Activated T-cell treated with anti-CD3 and anti-CD28 coated beads, Interleukin-2, amount 50 U/mL, for 24 hours (primary cell): ENCODE results near the gene NHSL2.

Source experiments
- DNase-seq: peaks from one replicate; pipeline ENCODE4 v3.0.0-alpha.2; 2020
- H3K27ac Mint-ChIP-seq: 2 replicates; pipeline ENCODE4 v1.8.0; 2020; ENCODE audit warnings: mild to moderate bottlenecking, mixed read lengths
- H3K27me3 Mint-ChIP-seq: 2 replicates; pipeline ENCODE4 v1.8.0; 2020; ENCODE audit warnings: mixed read lengths
- H3K36me3 Mint-ChIP-seq: 2 replicates; pipeline ENCODE4 v1.8.0; 2020; ENCODE audit warnings: low read depth, mixed read lengths
- H3K4me1 Mint-ChIP-seq: 2 replicates; pipeline ENCODE4 v1.8.0; 2020; ENCODE audit warnings: low read depth, mixed read lengths
- H3K4me3 Mint-ChIP-seq: 2 replicates; pipeline ENCODE4 v1.8.0; 2020; ENCODE audit warnings: mild to moderate bottlenecking, moderate library complexity, mixed read lengths
- H3K9me3 Mint-ChIP-seq: 2 replicates; pipeline ENCODE4 v1.8.0; 2020; ENCODE audit warnings: mixed read lengths

The NHSL2 gene

DNA sequence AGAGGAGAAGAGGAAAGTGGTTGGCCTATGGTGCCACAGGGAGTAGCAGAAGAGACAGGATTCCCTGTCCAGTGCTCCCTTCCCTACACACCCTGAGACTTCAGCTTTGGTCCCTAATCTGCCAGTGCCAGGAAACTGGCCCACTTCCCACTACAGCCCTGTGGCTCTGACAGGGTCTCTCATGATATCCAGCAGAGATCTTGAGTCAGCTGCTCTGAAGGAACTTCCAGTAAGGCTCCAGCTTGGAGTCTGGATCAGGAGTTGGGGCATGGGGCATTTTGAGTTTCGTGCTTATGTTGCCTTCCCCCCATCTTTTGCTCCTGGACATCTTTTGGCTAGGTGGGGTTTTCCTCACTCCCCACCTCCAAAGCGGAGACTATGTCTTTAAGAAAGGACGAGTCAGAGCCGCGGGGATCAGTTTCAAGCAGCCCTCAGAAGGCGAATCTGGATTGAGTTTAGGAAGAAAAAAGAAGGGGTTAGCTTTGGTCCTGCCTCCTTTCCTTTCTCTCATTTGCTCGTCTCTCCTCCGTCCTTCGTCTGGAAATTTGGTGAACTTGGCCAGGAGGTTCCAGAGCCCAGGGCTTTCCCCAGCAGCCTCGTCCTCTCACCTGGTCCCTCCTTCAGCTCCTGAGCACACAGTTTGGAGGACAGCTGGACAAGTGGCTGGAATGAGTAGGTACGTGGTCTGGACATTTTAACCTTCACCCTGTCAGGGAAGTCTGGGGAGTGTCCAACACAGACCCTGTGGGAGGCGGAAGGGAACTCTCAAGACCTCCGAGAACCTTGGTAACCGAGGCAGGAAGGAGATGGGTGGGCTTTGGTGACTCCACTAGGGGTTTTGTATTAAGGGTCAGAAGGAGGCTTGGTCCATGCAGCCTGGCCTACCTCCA lies 116.6 kb downstream of the NHSL2 start:
- H3K27ac Mint-ChIP-seq: no peak overlapping the region
- H3K9me3 Mint-ChIP-seq: no peaks in the 10 kb centered on the region
- H3K4me3 Mint-ChIP-seq: no peak overlapping the region
- H3K4me1 Mint-ChIP-seq: peaks cover 6% of the 10 kb centered on the region
- DNase-seq: no peak
- no peaks in the 10 kb centered on the region for H3K36me3 Mint-ChIP-seq
- peaks cover 56% of the 10 kb centered on the region for H3K27me3 Mint-ChIP-seq

GRCh38 chrX:72027914-72028307 lies 117.3 kb downstream of the NHSL2 start:
- Mint-ChIP-seq H3K4me3 (no peak overlapping the region), H3K9me3 (no peaks in the 10 kb centered on the region), H3K4me1 (peaks cover 6% of the 10 kb centered on the region), H3K36me3 (no peaks in the 10 kb centered on the region), H3K27me3 (peaks cover 51% of the 10 kb centered on the region), H3K27ac (no peak overlapping the region)
- DNase-seq: no peak

DNA sequence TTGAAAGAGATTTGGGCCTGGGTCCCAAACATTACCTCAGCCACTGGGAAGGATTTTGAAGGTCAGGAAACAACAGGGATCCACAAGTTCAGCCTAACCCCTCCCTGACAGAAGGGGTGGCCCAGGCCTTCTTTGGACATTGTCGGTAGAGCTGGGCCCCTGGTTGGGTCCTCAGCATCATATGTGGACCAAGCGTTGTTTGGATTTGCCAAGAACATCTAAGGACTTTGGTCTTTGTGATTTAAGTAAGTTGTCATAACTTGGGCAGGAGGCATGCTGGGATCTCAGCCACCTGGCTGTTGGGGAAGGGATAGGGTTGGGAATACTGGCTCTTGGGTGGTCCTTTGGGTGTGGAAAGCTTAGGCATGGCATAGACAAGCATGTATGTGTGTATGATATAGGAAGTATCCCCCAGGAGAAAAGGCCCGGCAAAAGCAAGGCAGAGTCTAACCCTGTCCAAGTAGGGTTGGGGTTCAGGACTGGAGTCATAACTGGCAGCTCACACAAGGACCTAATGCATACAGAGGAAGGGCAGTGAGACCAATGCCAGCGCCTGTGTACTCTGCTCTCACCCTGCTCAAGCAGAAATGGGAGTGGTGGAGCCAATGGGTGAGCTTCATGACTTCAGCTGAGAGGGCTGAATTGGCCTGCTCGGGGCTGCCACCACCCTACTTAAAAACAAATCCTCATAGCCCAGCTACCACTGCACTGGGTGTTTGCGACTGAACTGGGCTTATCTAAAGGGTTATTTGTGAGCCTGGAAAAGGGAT lies 118.2 kb downstream of the NHSL2 start:
- peaks cover 6% of the 10 kb centered on the region for H3K4me1 Mint-ChIP-seq
- H3K27ac Mint-ChIP-seq: no peak overlapping the region

DNA sequence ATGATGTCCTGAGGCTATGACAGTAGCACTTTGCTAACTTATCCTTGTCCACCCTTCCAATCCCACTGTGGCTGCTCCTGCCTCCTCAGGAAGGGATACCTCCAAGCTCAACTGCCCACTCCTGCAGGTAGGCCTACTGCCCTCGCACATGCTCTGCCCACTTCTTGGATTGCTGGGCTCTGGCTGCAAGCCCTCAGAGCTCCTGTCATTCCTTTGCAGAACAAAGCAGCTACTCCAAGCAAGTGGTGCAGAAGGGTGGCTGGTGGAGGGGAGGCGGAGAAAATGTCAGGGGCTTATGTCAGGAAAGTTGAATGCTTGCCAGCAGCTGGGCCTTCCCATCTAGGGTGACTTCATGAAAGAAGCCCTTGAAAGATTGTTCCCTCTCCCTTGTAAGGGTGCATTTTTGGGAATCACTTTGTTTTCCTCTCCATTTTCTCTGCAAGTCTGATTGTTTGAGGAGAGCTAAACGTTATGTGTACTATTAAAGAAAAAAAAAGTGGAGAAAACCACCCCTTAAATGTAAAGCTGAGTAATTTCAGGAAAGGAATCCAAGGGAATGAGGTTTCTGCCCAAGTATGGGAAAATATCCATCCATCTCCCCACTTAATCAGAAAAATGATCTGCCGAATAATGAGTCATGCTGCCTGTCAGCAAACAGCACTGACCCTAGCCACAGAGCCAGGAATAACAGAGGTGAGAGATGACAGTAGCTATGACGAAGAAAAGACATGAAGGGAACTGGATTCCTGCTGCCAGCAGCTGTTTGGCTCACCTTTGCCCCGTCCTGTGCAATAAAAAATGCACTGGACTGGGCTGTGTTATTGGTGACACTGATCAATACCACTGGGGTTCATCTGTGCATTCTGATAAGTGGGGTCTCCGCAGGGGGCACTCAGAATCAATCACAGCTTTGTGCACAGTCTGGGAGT lies 119.1 kb downstream of the NHSL2 start:
- Mint-ChIP-seq H3K4me3 (no peak overlapping the region), H3K27me3 (peaks cover 39% of the 10 kb centered on the region), H3K9me3 (no peaks in the 10 kb centered on the region), H3K27ac (no peak overlapping the region), H3K4me1 (peaks cover 6% of the 10 kb centered on the region), H3K36me3 (no peaks in the 10 kb centered on the region)
- DNase-seq: no peak

More for the DNA sequence above, 118.2 kb downstream of the NHSL2 start:
- H3K4me3 Mint-ChIP-seq: no peak overlapping the region
- no peak for DNase-seq
- H3K27me3 Mint-ChIP-seq: peaks cover 44% of the 10 kb centered on the region
- H3K9me3 Mint-ChIP-seq: no peaks in the 10 kb centered on the region
- no peaks in the 10 kb centered on the region for H3K36me3 Mint-ChIP-seq

DNA sequence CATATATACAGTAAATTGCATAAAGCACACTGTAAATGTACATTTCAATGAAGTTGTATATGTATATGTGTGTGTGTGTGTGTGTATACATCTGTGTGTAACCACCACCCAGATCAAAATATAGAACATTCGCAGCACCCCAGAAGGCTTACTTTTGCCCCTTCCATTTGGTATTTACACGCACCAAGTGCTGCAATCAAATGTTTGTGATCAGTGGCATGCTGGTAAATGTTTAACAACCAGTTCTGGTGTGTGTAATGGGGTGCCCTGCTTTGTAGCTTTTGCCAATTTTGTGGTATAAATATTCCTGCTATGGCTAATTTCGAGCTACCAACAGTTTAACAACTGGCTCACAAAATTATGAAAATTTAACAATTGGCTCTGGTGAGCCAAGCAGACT lies 119.8 kb downstream of the NHSL2 start:
- Mint-ChIP-seq H3K27me3 (peaks cover 40% of the 10 kb centered on the region), H3K36me3 (no peaks in the 10 kb centered on the region), H3K9me3 (no peaks in the 10 kb centered on the region), H3K27ac (no peak overlapping the region), H3K4me1 (peaks cover 6% of the 10 kb centered on the region), H3K4me3 (no peak overlapping the region)
- no peak for DNase-seq

DNA sequence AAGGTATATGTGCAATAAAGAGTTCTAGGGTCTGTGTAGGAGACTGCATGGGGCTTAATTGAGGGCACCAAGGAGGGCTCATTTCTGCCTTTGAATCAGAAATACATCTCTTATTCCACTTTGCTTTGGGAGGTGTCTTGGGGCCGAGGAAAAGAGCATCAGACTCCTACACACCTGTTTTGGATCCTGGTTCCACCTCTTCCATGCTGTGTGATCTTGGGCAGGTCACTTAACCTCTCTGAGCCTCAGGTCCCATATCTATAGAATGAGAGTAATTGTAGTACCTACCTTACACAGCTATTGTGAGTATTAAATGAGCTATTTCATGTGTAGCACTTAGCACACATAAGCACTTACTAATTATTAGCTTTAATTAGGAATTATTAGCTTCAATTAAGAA lies 120.5 kb downstream of the NHSL2 start:
- Mint-ChIP-seq H3K4me1 (peaks cover 6% of the 10 kb centered on the region), H3K27me3 (peaks cover 39% of the 10 kb centered on the region), H3K4me3 (no peak overlapping the region), H3K27ac (no peak overlapping the region), H3K36me3 (no peaks in the 10 kb centered on the region), H3K9me3 (no peaks in the 10 kb centered on the region)
- DNase-seq: no peak

DNA sequence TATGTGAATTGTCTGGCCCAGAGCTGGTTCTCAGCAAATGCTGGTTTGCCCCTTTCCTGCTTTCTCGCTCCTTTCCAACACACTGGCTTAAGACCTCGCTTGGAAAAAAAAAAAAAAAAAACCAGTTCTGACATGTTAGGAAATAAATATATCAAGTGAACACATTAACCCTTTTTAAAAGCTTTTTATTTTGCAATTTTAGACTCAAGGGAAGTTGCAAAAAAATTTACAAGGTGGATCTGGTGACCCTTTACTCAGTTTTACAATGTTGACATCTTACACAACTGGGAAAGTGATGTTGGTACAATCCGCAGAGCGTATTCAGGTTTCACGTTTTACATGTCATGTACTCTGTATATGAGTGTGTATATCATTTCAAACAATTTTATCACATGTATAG lies 121.0 kb downstream of the NHSL2 start:
- no peak for DNase-seq
- Mint-ChIP-seq H3K36me3 (no peaks in the 10 kb centered on the region), H3K4me3 (no peak overlapping the region), H3K27ac (no peak overlapping the region), H3K4me1 (peaks cover 2% of the 10 kb centered on the region), H3K9me3 (no peaks in the 10 kb centered on the region), H3K27me3 (peaks cover 41% of the 10 kb centered on the region)

DNA sequence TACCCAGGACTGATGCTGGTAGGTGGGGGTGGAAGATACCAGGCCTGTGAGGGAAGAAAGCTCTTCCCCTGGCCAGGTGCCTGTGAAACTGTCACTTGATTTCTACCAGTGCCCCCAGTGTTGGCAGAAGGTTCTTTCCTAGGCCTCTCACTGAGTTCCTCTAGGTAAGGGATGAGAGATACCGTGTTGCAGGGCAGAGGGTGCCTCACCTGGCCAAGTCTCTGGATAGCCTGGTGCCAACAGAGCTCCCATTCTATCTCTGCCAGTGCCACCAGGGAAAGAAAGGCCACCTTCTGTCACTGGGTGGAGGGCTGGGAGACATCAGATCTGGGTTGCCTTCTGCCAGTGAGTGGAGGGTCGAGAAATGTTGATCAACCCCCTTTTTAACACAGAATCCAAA lies 127.0 kb downstream of the NHSL2 start:
- Mint-ChIP-seq H3K4me1 (no peaks in the 10 kb centered on the region), H3K4me3 (no peak overlapping the region)

DNA sequence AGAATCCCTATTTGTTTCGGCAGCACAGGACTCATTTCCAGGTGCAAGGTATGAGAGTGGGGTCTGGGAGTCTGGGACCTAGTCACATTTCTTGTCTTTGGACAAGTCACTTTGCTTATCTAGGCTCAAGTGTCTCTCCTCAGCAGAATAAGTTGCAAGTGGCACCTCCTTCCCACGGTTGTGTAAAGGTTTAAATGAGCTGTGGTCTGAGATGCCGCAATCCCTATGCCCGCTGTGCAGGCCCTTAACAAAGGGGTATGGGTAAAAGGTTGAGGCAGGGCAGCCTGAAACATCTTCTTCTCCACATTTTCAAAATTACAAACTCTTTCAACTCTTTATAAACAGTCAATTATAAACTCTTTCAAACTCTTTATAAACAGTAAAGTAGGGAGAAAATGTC lies 127.4 kb downstream of the NHSL2 start:
- no peak overlapping the region for H3K27ac Mint-ChIP-seq
- peaks cover under 1% of the 10 kb centered on the region for H3K4me1 Mint-ChIP-seq
- peaks cover 51% of the 10 kb centered on the region for H3K27me3 Mint-ChIP-seq
- DNase-seq: no peak
- no peaks in the 10 kb centered on the region for H3K9me3 Mint-ChIP-seq
- no peak overlapping the region for H3K4me3 Mint-ChIP-seq
- no peaks in the 10 kb centered on the region for H3K36me3 Mint-ChIP-seq

More for the DNA sequence above, 127.0 kb downstream of the NHSL2 start:
- no peaks in the 10 kb centered on the region for H3K36me3 Mint-ChIP-seq
- no peaks in the 10 kb centered on the region for H3K9me3 Mint-ChIP-seq
- H3K27ac Mint-ChIP-seq: no peak overlapping the region
- peaks cover 47% of the 10 kb centered on the region for H3K27me3 Mint-ChIP-seq
- DNase-seq: no peak

DNA sequence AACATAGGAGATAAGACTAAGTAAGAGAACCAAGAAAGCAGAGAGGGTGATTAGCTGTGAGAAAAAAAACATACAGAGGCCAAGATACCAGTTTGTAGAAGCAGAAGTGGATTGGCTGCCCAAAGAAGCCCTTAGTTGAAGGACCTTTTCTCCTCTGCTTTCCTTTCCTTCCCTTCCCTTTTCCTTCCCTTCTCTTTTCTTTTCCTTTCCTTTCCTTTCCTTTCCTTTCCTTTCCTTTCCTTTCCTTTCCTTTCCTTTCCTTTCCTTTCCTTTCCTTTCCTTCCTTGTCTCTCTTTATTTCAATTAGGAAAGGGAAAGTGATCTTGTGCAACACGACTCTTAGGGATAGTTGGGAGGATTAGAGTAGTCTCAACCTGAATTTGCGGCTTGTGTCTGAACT lies 128.2 kb downstream of the NHSL2 start:
- no peak overlapping the region for H3K27ac Mint-ChIP-seq
- peaks cover 56% of the 10 kb centered on the region for H3K27me3 Mint-ChIP-seq
- no peak overlapping the region for H3K4me3 Mint-ChIP-seq
- DNase-seq: no peak
- H3K4me1 Mint-ChIP-seq: peaks cover 1% of the 10 kb centered on the region
- H3K9me3 Mint-ChIP-seq: no peaks in the 10 kb centered on the region
- H3K36me3 Mint-ChIP-seq: no peaks in the 10 kb centered on the region

- H3K36me3 Mint-ChIP-seq: no peaks in the 10 kb centered on the region
- H3K4me1 Mint-ChIP-seq: peaks cover 4% of the 10 kb centered on the region
- H3K9me3 Mint-ChIP-seq: no peaks in the 10 kb centered on the region
- no peak for DNase-seq
- peaks cover 60% of the 10 kb centered on the region for H3K27me3 Mint-ChIP-seq
- no peak overlapping the region for H3K4me3 Mint-ChIP-seq
- H3K27ac Mint-ChIP-seq: no peak overlapping the region
These were observed 129.9 kb downstream of the NHSL2 start for GRCh38 chrX:72040506-72040905.

DNA sequence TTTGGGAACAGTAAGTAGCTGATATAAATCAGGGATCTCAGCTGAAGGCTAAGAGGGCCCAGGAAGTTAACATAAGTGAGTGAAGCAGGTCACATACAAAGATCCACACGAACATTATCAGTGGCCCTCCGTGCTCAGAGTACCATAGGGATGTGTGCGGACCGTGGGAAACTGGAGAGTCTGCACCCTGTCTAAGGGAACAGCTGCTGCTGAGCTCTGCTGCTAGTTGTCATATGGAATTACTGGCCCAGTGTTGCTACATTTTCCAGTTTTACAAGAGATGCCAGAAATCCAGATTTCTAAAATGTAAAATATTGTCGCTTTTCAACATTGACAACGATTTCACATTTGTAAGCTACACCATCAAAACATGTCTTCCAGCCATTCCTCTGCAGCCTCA lies 130.5 kb downstream of the NHSL2 start:
- H3K9me3 Mint-ChIP-seq: no peaks in the 10 kb centered on the region
- peaks cover 9% of the 10 kb centered on the region for H3K4me1 Mint-ChIP-seq
- peaks cover 62% of the 10 kb centered on the region for H3K27me3 Mint-ChIP-seq
- H3K27ac Mint-ChIP-seq: no peak overlapping the region
- no peaks in the 10 kb centered on the region for H3K36me3 Mint-ChIP-seq
- H3K4me3 Mint-ChIP-seq: no peak overlapping the region
- no peak for DNase-seq

DNA sequence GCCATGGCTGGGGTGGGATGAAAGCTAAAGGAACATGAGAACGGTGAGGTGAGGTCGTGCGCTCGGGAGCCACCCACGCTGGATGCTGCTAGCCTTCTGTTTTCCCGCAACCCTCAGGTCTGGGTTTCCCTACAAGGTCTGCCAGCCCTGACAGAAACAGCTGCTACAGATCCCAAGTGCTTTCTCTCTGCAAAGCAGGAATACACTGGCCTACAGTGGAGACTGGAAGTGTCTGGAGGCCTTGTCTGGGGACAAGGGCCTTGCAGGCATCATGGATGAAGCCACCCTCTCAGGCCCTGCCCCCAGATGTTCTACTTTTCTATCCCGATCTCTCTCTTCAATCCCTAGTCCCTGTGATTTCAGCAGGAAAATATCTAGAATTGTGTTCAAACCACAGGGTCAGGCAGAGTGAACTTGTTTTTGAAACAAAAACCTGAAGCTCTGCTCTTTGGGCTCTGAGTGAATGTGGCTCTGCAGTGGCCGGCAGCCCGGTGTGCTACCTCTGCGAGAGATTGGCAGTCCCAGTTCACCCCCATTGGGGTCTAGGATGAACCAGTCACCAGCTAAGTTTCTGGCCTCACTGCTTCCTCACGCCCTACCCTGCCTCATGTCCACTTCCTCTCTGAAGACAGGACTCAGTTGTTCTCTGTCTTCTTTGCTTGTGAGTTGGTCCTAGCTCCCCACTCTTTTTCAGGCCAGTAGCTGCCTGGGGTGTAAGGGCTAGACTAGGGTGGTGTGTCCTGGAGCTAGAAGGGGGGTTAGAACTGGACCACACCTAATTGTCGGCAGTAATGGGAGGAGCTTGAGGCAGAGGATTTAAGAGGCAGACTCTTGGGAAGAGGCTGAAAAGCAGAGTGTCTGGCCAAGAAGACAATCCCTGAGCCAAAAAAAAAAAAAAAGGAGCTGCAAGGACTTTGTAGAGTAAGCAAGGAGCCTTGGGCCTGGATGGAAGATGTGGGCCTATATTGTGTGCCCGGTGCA lies 131.5 kb downstream of the NHSL2 start:
- H3K27me3 Mint-ChIP-seq: peaks cover 56% of the 10 kb centered on the region
- no peaks in the 10 kb centered on the region for H3K36me3 Mint-ChIP-seq

More for the DNA sequence above, 131.5 kb downstream of the NHSL2 start:
- Mint-ChIP-seq H3K4me3 (no peak overlapping the region), H3K27ac (no peak overlapping the region), H3K4me1 (peaks cover 18% of the 10 kb centered on the region), H3K9me3 (no peaks in the 10 kb centered on the region)
- DNase-seq: no peak
